Kidney capillary endothelial cell (primary cell): ENCODE data around the gene KANK2.

Experiments
- DNase-seq: peaks from one replicate; pipeline ENCODE4 v3.0.0-alpha.2; 2018; ENCODE audit warnings: low spot score

Gene KANK2

GRCh38 chr19:11225815-11226214, 28.5 kb upstream of the KANK2 start:
- no peak for DNase-seq

- DNase-seq: no peak
Observed at GRCh38 chr19:11225172-11225571, 27.8 kb upstream of the KANK2 start.

- no peak for DNase-seq
Observed at GRCh38 chr19:11224429-11224828, 27.1 kb upstream of the KANK2 start.

GRCh38 chr19:11223200-11223599, 25.9 kb upstream of the KANK2 start:
- no peak for DNase-seq

GRCh38 chr19:11221082-11221598, 23.8 kb upstream of the KANK2 start:
- DNase-seq: no peak

GRCh38 chr19:11214387-11214786, 17.0 kb upstream of the KANK2 start:
- no peak for DNase-seq

GRCh38 chr19:11210656-11210928, 13.2 kb upstream of the KANK2 start:
- DNase-seq: no peak

- DNase-seq: no peak
Observed at GRCh38 chr19:11209839-11210655, 12.7 kb upstream of the KANK2 start.

- no peak for DNase-seq
Observed at GRCh38 chr19:11208561-11209471, 11.5 kb upstream of the KANK2 start.

GRCh38 chr19:11205939-11206570, 8.7 kb upstream of the KANK2 start:
- no peak for DNase-seq

GRCh38 chr19:11204943-11205349, 7.6 kb upstream of the KANK2 start:
- DNase-seq: no peak

- no peak for DNase-seq
Observed at GRCh38 chr19:11204076-11204602, 6.8 kb upstream of the KANK2 start.

- peak; percentile 67 for DNase-seq
Observed at GRCh38 chr19:11203194-11204075, 6.1 kb upstream of the KANK2 start.

- DNase-seq: no peak
Observed at GRCh38 chr19:11202488-11203193, 5.3 kb upstream of the KANK2 start.

GRCh38 chr19:11201791-11202190, 4.4 kb upstream of the KANK2 start:
- DNase-seq: no peak

- no peak for DNase-seq
Observed at GRCh38 chr19:11200931-11201330, 3.6 kb upstream of the KANK2 start.

- no peak for DNase-seq
Observed at GRCh38 chr19:11200015-11200574, 2.8 kb upstream of the KANK2 start.

GRCh38 chr19:11199517-11199916, 2.2 kb upstream of the KANK2 start:
- no peak for DNase-seq

GRCh38 chr19:11198769-11199424, 1.6 kb upstream of the KANK2 start:
- no peak for DNase-seq

GRCh38 chr19:11198175-11198534, 810 bp upstream of the KANK2 start:
- DNase-seq: no peak
